ENCODE results near the gene SLC8A2. TPM values are rescaled to one million over a fixed set of nuclear protein-coding genes. Genes with fewer than 3 reads are reported as not detected.

The SLC8A2 gene
- total RNA-seq, 4 donors from 2014 or later = 6.2 to 18.7 (median 10.4) TPM

DNA sequence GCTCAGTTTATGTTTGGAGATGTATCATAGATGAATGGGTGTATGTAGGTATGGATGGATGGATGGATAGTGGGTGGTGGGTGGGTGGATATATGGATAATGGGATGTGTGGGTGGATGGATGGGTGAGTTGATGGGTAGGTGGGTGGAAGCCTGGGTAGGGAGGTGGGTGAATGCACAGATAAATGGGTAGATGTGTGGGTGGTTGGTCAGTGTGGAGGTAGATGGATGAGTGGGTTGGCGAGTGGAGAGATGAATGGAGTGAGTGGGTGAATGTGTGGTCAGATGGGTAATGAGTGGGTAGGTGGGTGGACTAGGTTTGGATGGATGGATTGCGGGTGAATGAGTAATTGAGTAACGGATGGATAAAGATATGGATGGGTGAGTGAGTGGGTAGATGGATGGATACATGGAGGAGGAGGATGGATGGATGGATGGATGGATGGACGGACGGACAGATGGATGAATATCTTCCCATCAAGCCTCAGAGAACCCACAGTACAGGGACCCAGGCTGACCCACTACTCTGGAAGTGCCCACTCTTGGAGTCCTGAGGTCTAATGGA lies 65.8 kb downstream of the SLC8A2 start:
- TF ChIP-seq POLR2AphosphoS5 (IDR thresholded peaks at IDR 0.05) = no peak
- TF ChIP-seq POLR2A (IDR thresholded peaks at IDR 0.05; ENCODE audit: low read depth) = no peak
- no peak for TF ChIP-seq EP300 (IDR thresholded peaks at IDR 0.05)
- TF ChIP-seq, protein P1, sequence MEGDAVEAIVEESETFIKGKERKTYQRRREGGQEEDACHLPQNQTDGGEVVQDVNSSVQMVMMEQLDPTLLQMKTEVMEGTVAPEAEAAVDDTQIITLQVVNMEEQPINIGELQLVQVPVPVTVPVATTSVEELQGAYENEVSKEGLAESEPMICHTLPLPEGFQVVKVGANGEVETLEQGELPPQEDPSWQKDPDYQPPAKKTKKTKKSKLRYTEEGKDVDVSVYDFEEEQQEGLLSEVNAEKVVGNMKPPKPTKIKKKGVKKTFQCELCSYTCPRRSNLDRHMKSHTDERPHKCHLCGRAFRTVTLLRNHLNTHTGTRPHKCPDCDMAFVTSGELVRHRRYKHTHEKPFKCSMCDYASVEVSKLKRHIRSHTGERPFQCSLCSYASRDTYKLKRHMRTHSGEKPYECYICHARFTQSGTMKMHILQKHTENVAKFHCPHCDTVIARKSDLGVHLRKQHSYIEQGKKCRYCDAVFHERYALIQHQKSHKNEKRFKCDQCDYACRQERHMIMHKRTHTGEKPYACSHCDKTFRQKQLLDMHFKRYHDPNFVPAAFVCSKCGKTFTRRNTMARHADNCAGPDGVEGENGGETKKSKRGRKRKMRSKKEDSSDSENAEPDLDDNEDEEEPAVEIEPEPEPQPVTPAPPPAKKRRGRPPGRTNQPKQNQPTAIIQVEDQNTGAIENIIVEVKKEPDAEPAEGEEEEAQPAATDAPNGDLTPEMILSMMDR (IDR thresholded peaks at IDR 0.05) = no peak
- peaks cover 0 to 51% (median 2%) of the 10 kb centered on the region in 4 donors for H3K27me3 ChIP-seq

DNA sequence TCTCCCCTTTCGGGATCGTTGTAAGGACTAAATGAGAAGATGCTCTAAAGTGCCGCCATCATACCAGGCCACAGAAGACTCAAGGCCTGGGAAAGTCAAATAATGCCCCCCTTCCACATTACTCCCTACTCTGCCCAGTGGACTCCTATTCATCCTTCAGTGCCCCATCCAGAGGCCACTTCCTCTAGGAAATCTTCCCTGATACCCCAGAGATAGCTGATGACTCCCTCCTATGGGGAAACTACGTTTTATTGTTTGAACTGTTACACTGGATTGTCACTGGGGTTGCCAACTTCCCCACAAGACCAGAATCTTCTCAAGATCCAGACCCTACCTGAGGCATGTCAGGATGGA lies 66.5 kb downstream of the SLC8A2 start:
- Histone ChIP-seq H3K36me3 (peaks cover 0 to 7% (median 0%) of the 10 kb centered on the region in 4 donors), H3K9me3 (no peaks in the 10 kb centered on the region), H3K27me3 (peaks cover 0 to 54% (median 2%) of the 10 kb centered on the region in 4 donors), H3K27ac (replicated peaks in 1 of 4) (no peak overlapping the region), H3K4me3 (no peak overlapping the region), H3K4me1 (no peaks in the 10 kb centered on the region)
- TF ChIP-seq EP300 (IDR thresholded peaks at IDR 0.05) (no peak), POLR2A (IDR thresholded peaks at IDR 0.05; ENCODE audit: low read depth) (no peak), POLR2AphosphoS5 (IDR thresholded peaks at IDR 0.05) (no peak)
- TF ChIP-seq, protein P1 (IDR thresholded peaks at IDR 0.05) = no peak
- DNase-seq (ENCODE audit: extremely low spot score) = no peak
- intact Hi-C loops (cut with DNase I) = no loop called here
- 92% methylated on average over 4 of the region's 4 CpGs for WGBS

More for the DNA sequence above, 65.8 kb downstream of the SLC8A2 start:
- no peaks in the 10 kb centered on the region for H3K9me3 ChIP-seq
- peaks cover 0 to 7% (median 0%) of the 10 kb centered on the region in 4 donors for H3K36me3 ChIP-seq
- no peak for DNase-seq (ENCODE audit: extremely low spot score)
- no peak overlapping the region for H3K4me3 ChIP-seq
- no peak overlapping the region for H3K27ac ChIP-seq (replicated peaks in 1 of 4)
- peaks cover 0 to 2% (median 1%) of the 10 kb centered on the region in 4 donors for H3K4me1 ChIP-seq
- intact Hi-C loops (cut with DNase I) = no loop called here
- WGBS = 95% methylated on average over 5 of the region's 5 CpGs

DNA sequence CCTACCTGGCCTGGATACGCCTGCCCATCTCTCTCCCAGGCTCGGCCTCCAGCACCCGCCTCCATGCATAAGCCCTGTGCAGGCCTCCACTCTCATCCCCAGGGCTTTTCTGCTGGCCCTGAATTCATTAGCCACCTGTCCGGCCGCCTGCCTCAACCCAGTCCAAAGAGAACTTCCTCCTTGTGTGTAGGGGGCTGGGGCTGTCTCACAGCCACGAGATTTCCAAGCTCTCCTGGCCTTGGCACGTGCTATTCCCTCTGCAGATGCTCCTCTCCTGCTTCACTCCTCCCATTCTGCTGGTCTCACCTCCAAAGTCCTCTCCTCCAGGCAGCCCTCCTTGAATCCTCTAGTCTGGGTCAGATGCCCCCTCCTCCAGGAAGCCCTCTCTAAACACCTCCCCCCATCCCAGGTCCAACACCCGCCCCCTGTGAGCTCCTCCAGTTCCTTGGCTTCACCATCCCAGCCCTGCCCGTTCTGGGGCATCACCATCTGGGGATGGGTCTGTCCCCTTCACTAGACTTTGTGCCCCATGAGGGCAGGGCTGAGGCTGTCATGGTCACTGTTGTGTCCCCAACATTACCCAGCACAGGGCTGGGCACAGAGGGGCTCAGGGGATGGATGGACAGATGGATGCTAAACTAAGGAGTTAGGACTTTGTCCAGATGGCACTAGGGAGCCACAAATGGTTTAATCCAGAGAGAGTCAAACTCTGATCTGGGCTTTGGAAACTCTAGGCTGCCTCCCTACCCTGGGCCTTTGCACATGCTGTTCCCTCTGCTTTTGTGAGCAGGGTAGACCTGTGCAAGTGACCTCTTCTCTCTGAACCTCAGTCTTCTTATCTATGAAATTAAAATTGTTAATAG lies 67.1 kb downstream of the SLC8A2 start:
- no peak overlapping the region for H3K4me3 ChIP-seq
- peaks cover 0 to 60% (median 2%) of the 10 kb centered on the region in 4 donors for H3K27me3 ChIP-seq
- H3K36me3 ChIP-seq = peaks cover 0 to 7% (median 0%) of the 10 kb centered on the region in 4 donors
- H3K9me3 ChIP-seq = no peaks in the 10 kb centered on the region
- 80% methylated on average over 9 of the region's 9 CpGs for WGBS
- H3K27ac ChIP-seq (replicated peaks in 1 of 4) = no peak overlapping the region
- H3K4me1 ChIP-seq = no peaks in the 10 kb centered on the region
- intact Hi-C loops (cut with DNase I) = no loop called here
- TF ChIP-seq, protein P1 (IDR thresholded peaks at IDR 0.05) = no peak
- TF ChIP-seq POLR2A (IDR thresholded peaks at IDR 0.05; ENCODE audit: low read depth) (no peak), EP300 (IDR thresholded peaks at IDR 0.05) (no peak), POLR2AphosphoS5 (IDR thresholded peaks at IDR 0.05) (no peak)
- no peak for DNase-seq (ENCODE audit: extremely low spot score)

DNA sequence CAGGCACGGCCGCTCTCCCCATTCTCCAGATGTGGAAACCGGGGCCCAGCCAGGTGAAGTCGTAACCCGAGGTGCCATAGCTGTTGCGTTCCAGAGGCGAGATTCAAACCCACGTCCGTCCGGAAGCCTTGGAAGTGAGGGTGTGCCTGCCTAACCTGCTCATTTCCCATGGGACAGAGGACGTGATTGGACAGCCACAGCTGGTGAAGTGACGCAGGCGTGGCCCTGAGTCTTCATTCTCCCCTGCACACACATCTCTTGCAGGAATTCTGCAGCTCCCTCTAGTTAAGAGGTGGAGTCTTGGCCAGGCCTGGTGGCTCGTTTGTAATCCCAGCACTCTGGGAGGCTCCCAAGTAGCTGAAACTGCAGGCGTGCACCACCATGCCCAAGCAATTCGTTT lies 69.2 kb downstream of the SLC8A2 start:
- WGBS = 83% methylated on average over 12 of the region's 16 CpGs
- no peaks in the 10 kb centered on the region for H3K9me3 ChIP-seq
- TF ChIP-seq POLR2AphosphoS5 (IDR thresholded peaks at IDR 0.05) (no peak), EP300 (IDR thresholded peaks at IDR 0.05) (no peak), POLR2A (IDR thresholded peaks at IDR 0.05; ENCODE audit: low read depth) (no peak)
- TF ChIP-seq, protein P1 (IDR thresholded peaks at IDR 0.05) = no peak
- H3K4me3 ChIP-seq = no peak overlapping the region
- intact Hi-C loops (cut with DNase I) = no loop called here
- peaks cover 0 to 7% (median 0%) of the 10 kb centered on the region in 4 donors for H3K36me3 ChIP-seq
- H3K27me3 ChIP-seq = peaks cover 0 to 60% (median 6%) of the 10 kb centered on the region in 4 donors
- DNase-seq (ENCODE audit: extremely low spot score) = no peak
- H3K27ac ChIP-seq (replicated peaks in 1 of 4) = no peak overlapping the region
- H3K4me1 ChIP-seq = no peaks in the 10 kb centered on the region
